Body of pancreas (tissue), 2 donors: ENCODE measurements around the gene UGT2B17. TPM values are rescaled to one million over a fixed set of nuclear protein-coding genes. Genes with fewer than 3 reads are reported as not detected.

Experiments
- total RNA-seq, 2 donors: library from RNA; depleted of rRNA; stranded (reverse); fragments of >200 nt; gene quantifications; one replicate each; pipeline ENCODE4 v1.1.0, GENCODE V29; 2016

Gene UGT2B17
- total RNA-seq, 2 donors from 2014 or later = not detected

Other genes with a start within 250 kb of the UGT2B17 start
- 10 to 100 TPM; 56.0 to 63.3 TPM for gene YTHDC1, start 226.2 kb downstream of the UGT2B17 start, total RNA-seq
- under 1 TPM; 0.78 to 0.99 TPM for gene TMPRSS11E, start 128.9 kb downstream of the UGT2B17 start, total RNA-seq
- 10 to 100 TPM; 14.0 to 15.5 TPM for gene UGT2B15, start 94.3 kb upstream of the UGT2B17 start, total RNA-seq
- not detected for gene UGT2B10, start 239.7 kb upstream of the UGT2B17 start, total RNA-seq